Left ventricle myocardium inferior (tissue), 1 donor: ENCODE results near the gene KLHL18. TPM values are rescaled to one million over a fixed set of nuclear protein-coding genes. Genes with fewer than 3 reads are reported as not detected.

Source experiments
- DNase-seq: peaks from one replicate; pipeline ENCODE4 v3.0.0-alpha.2; 2020
- H3K27ac ChIP-seq: fragments of 200-600 bp; replicated peaks from 2 replicates; pipeline ENCODE4 v1.8.0; 2021
- H3K27me3 ChIP-seq: fragments of 200-600 bp; 2 replicates; pipeline ENCODE4 v1.8.0; 2021; ENCODE audit warnings: low read depth
- H3K36me3 ChIP-seq: fragments of 200-600 bp; 2 replicates; pipeline ENCODE4 v1.8.0; 2021
- H3K4me1 ChIP-seq: fragments of 200-600 bp; 2 replicates; pipeline ENCODE4 v1.8.0; 2021
- H3K4me3 ChIP-seq: fragments of 200-600 bp; 2 replicates; pipeline ENCODE4 v1.8.0; 2021; ENCODE audit warnings: mild to moderate bottlenecking, moderate library complexity
- H3K9me3 ChIP-seq: fragments of 200-600 bp; replicated peaks from 2 replicates; pipeline ENCODE4 v1.8.0; 2021
- CTCF ChIP-seq: fragments of 200-600 bp; IDR thresholded peaks from 2 replicates; pipeline ENCODE4 v1.8.0; 2021; ENCODE audit warnings: antibody characterized with exemption, mild to moderate bottlenecking, borderline replicate concordance
- intact Hi-C: fragments of 100-400 bp; cut with micrococcal nuclease; formaldehyde crosslinking; loops from one replicate; pipeline ENCODE4 v1.11.0; 2022
- total RNA-seq: library from RNA; stranded (reverse); fragmentation: NEBNext Ultra II Directional; extraction: Animal tissue kit (Norgen Biotek cat#: 25700); gene quantifications from one replicate; pipeline ENCODE4 v1.2.1, GENCODE V29; 2021
- donor health status: DM: no; HTN: yes; CAD: no; lungs with severe emphysema.

KLHL18 gene
- total RNA-seq, 1 donor from 2014 or later, result 54.7 TPM

GRCh38 chr3:47379411-47379899 lies 96.7 kb downstream of the KLHL18 start:
- H3K27ac ChIP-seq, result peak overlapping the region; percentile 96
- H3K4me1 ChIP-seq, result peaks cover 43% of the 10 kb centered on the region
- intact Hi-C loops, result no loop called here
- H3K36me3 ChIP-seq, result no peaks in the 10 kb centered on the region
- TF ChIP-seq CTCF, result no peak
- H3K9me3 ChIP-seq, result no peaks in the 10 kb centered on the region
- H3K4me3 ChIP-seq, result peak overlapping the region; percentile 92
- DNase-seq, result no peak
- H3K27me3 ChIP-seq, result no peaks in the 10 kb centered on the region

DNA sequence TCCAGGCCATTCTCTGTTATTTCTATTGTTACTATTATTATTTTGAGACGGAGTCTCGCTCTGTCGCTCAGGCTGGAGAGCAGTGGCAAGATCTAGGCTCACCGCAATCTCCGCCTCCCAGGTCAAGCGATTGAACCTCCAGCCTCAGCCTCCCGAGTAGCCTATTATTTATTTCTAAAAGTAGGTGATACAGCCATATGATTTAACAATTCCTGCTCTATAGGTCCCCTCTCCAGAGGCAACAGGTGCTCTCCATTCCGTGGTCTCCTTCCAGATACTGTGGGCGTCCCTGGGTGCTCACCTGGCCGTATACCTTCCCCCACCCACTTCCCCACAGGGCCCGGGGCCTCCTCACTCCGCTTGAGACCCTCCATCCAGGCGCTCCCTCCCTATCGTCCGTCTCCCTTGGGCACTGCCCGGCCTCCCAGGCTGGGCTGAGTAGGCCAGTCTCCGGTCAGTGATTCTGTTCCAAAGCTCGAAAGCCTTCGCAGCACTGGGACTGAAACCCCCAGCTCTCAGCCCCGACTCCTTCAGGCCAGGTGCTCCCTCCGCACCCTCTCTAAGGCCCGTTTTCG lies 97.4 kb downstream of the KLHL18 start:
- H3K4me1 ChIP-seq, result peaks cover 47% of the 10 kb centered on the region
- peak overlapping the region; percentile 92 for H3K4me3 ChIP-seq
- DNase-seq, result no peak
- H3K9me3 ChIP-seq, result no peaks in the 10 kb centered on the region
- no peak for TF ChIP-seq CTCF
- intact Hi-C loops, result no loop called here
- no peaks in the 10 kb centered on the region for H3K27me3 ChIP-seq
- H3K27ac ChIP-seq, result peak overlapping the region; percentile 96
- H3K36me3 ChIP-seq, result no peaks in the 10 kb centered on the region

- DNase-seq, result peak; percentile 99
- H3K4me1 ChIP-seq, result peaks cover 53% of the 10 kb centered on the region
- no peaks in the 10 kb centered on the region for H3K27me3 ChIP-seq
- intact Hi-C loops, result no loop called here
- no peaks in the 10 kb centered on the region for H3K36me3 ChIP-seq
- peak within 1 kb of the TSS; percentile 96 for H3K27ac ChIP-seq
- H3K9me3 ChIP-seq, result no peaks in the 10 kb centered on the region
- peak within 1 kb of the TSS; percentile 92 for H3K4me3 ChIP-seq
- no peak for TF ChIP-seq CTCF
Measured at GRCh38 chr3:47380601-47381316, 98.0 kb downstream of the KLHL18 start, which contains the start of gene PTPN23. Gene PTPN23, plus strand, starts transcription at chr3:47381021. Its CDS starts 76 bp downstream, at chr3:47381097.

- peak; percentile 86 for DNase-seq
- Histone ChIP-seq H3K36me3 (no peaks in the 10 kb centered on the region), H3K4me1 (peaks cover 61% of the 10 kb centered on the region), H3K27ac (peak overlapping the region; percentile 96), H3K9me3 (no peaks in the 10 kb centered on the region), H3K4me3 (peak overlapping the region; percentile 92), H3K27me3 (no peaks in the 10 kb centered on the region)
- intact Hi-C loops, result no loop called here
- no peak for TF ChIP-seq CTCF
Measured at GRCh38 chr3:47381317-47382157, 98.8 kb downstream of the KLHL18 start.

DNA sequence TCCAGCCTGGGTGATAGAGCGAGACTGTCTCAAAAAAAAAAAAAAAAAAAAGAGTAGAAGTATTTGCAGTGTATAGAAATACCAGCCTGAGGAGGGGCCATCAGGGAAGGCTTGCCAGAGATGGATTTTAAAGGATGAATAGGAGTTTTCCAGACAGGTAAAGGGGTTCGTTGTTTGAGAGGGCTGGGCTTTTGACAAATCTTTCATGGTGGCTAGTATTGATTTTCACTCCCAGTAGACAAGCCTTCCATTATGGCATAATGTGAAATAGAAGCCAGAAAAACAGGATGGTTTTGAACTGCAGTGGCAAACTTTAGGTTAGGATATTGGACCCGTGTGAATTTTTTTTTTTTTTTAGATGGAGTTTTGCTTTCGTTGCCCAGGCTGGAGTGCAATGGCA lies 101.7 kb downstream of the KLHL18 start:
- Histone ChIP-seq H3K27me3 (no peaks in the 10 kb centered on the region), H3K36me3 (peaks cover 9% of the 10 kb centered on the region), H3K4me1 (peaks cover 69% of the 10 kb centered on the region), H3K27ac (no peak overlapping the region), H3K9me3 (no peaks in the 10 kb centered on the region), H3K4me3 (no peak overlapping the region)
- no peak for TF ChIP-seq CTCF
- intact Hi-C loops, result no loop called here
- no peak for DNase-seq
